Liver (tissue), 9 donors: ENCODE data around the gene AAGAB. TPM values are rescaled to one million over a fixed set of nuclear protein-coding genes. Genes with fewer than 3 reads are reported as not detected.

ENCODE experiments used
- DNase-seq: peaks from one replicate; pipeline ENCODE4 v3.0.0-alpha.2; 2017; ENCODE audit warnings: low spot score
- H3K27ac ChIP-seq, 2 donors: one replicate each; pipeline ENCODE4 v1.7.0; 2013; ENCODE audit warnings: inconsistent platforms in 2 of 2, low read length in 2 of 2, control low read depth in 1 of 2, low read depth in 1 of 2, mild to moderate bottlenecking in 1 of 2
- H3K27me3 ChIP-seq, 4 donors: one replicate each; pipeline versions ENCODE4 v1.6.1 to v1.7.0; 2013; ENCODE audit warnings: low read length in 3 of 4, inconsistent platforms in 1 of 4, mild to moderate bottlenecking in 1 of 4, moderate library complexity in 1 of 4; ENCODE audit not compliant: control insufficient read depth in 4 of 4, insufficient read depth in 4 of 4
- H3K36me3 ChIP-seq, 4 donors: one replicate each; pipeline versions ENCODE4 v1.6.1 to v1.7.0; 2013; ENCODE audit warnings: low read length in 3 of 4, mild to moderate bottlenecking in 3 of 4, low read depth in 1 of 4, moderate library complexity in 1 of 4; ENCODE audit not compliant: control insufficient read depth in 4 of 4, insufficient read depth in 3 of 4
- H3K4me1 ChIP-seq, 4 donors: one replicate each; pipeline versions ENCODE4 v1.6.1 to v1.7.0; 2013; ENCODE audit warnings: low read length in 3 of 4, mild to moderate bottlenecking in 3 of 4, moderate library complexity in 1 of 4; ENCODE audit not compliant: control insufficient read depth in 4 of 4, insufficient read depth in 4 of 4
- H3K4me3 ChIP-seq, 3 donors: one replicate each; pipeline versions ENCODE4 v1.6.1 to v1.7.0; 2013; ENCODE audit warnings: low read length in 3 of 3, control low read depth in 1 of 3, low read depth in 1 of 3, mild to moderate bottlenecking in 1 of 3
- H3K9ac ChIP-seq, 2 donors: one replicate each; pipeline ENCODE4 v1.7.0; 2013; ENCODE audit warnings: low read length in 2 of 2, mild to moderate bottlenecking in 2 of 2, moderate library complexity in 2 of 2, control low read depth in 1 of 2, low read depth in 1 of 2
- H3K9me3 ChIP-seq, 4 donors: one replicate each; pipeline versions ENCODE4 v1.6.1 to v1.7.0; 2013; ENCODE audit warnings: low read length in 3 of 4; ENCODE audit not compliant: control insufficient read depth in 4 of 4
- CTCF ChIP-seq: fragments of 150-350 bp; IDR thresholded peaks from 2 replicates; pipeline ENCODE4 v1.5.1; 2017; ENCODE audit warnings: improper control_type of control experiment, low read depth, low read length; ENCODE audit not compliant: missing input control
- EGR1 ChIP-seq, 2 donors: IDR thresholded peaks; 2 replicates each; pipeline ENCODE4 v1.6.1; 2016 to 2018; ENCODE audit warnings: antibody characterized with exemption in 2 of 2, low read depth in 2 of 2
- FOXA1 ChIP-seq: IDR thresholded peaks from 2 replicates; pipeline ENCODE4 v1.6.1; 2016; ENCODE audit warnings: antibody characterized with exemption
- GABPA ChIP-seq, 2 donors: IDR thresholded peaks in 1 of 2; conservative IDR thresholded peaks in 1 of 2; 2 replicates each; pipeline ENCODE4 v1.6.1; 2016; ENCODE audit warnings: antibody characterized with exemption in 2 of 2, mild to moderate bottlenecking in 1 of 2, moderate library complexity in 1 of 2
- HNF4A ChIP-seq, 2 donors: conservative IDR thresholded peaks; 2 replicates each; pipeline ENCODE4 v1.6.1; 2016; ENCODE audit warnings: antibody characterized with exemption in 2 of 2, mild to moderate bottlenecking in 2 of 2
- HNF4G ChIP-seq: IDR thresholded peaks from 2 replicates; pipeline ENCODE4 v1.6.1; 2016; ENCODE audit warnings: antibody characterized with exemption
- JUND ChIP-seq, 2 donors: IDR thresholded peaks; 2 replicates each; pipeline ENCODE4 v1.6.1; 2016; ENCODE audit warnings: antibody characterized with exemption in 2 of 2
- MAX ChIP-seq: IDR thresholded peaks from 2 replicates; pipeline ENCODE4 v1.6.1; 2016; ENCODE audit warnings: antibody characterized with exemption
- NR2F2 ChIP-seq: IDR thresholded peaks from 2 replicates; pipeline ENCODE4 v1.6.1; 2016; ENCODE audit warnings: antibody characterized with exemption
- RAD21 ChIP-seq, 2 donors: IDR thresholded peaks; 2 replicates each; pipeline ENCODE4 v1.6.1; 2016; ENCODE audit warnings: antibody characterized with exemption in 2 of 2, mild to moderate bottlenecking in 2 of 2
- RXRA ChIP-seq, 2 donors: IDR thresholded peaks; 2 replicates each; pipeline ENCODE4 v1.6.1; 2017 to 2018; ENCODE audit warnings: antibody characterized with exemption in 2 of 2, mild to moderate bottlenecking in 1 of 2
- SP1 ChIP-seq: IDR thresholded peaks from 2 replicates; pipeline ENCODE4 v1.6.1; 2018; ENCODE audit warnings: antibody characterized with exemption, mild to moderate bottlenecking
- TAF1 ChIP-seq: conservative IDR thresholded peaks from 2 replicates; pipeline ENCODE4 v1.6.1; 2016; ENCODE audit warnings: antibody characterized with exemption, mild to moderate bottlenecking
- YY1 ChIP-seq: IDR thresholded peaks from 2 replicates; pipeline ENCODE4 v1.6.1; 2016; ENCODE audit warnings: antibody characterized with exemption, mild to moderate bottlenecking
- WGBS: extraction: QIAGEN DNeasy Blood & Tissue Kit; methylation state at CpG from one replicate; pipeline ENCODE4 v1.1.7; 2013; 5-methylcytosine and 5-hydroxymethylcytosine counted together
- polyA plus RNA-seq, 2 donors: library from polyadenylated mRNA; stranded (reverse) in 1 of 2; unstranded in 1 of 2; fragments of 200-250 nt in 1 of 2; fragments of >200 nt in 1 of 2; fragmentation: Nextera tagmentation in 1 of 2; extraction: Ambion mirVana in 1 of 2; gene quantifications; one replicate each; pipeline versions ENCODE4 v1.2.1 to v1.2.3, GENCODE V29; 2013 to 2015
- total RNA-seq, 2 donors: library from RNA; depleted of rRNA; stranded (reverse); fragments of >200 nt; gene quantifications; one replicate each; pipeline ENCODE4 v1.2.3, GENCODE V29; 2014
- TF ChIP-seq, protein P1 (sequence below): IDR thresholded peaks from 2 replicates; pipeline ENCODE4 v1.6.1; 2016; ENCODE audit warnings: antibody characterized with exemption, mild to moderate bottlenecking
- TF ChIP-seq, protein P2 (sequence below): IDR thresholded peaks from 2 replicates; pipeline ENCODE4 v1.6.1; 2016; ENCODE audit warnings: antibody characterized with exemption
- TF ChIP-seq, protein P3 (sequence below): IDR thresholded peaks from 2 replicates; pipeline ENCODE4 v1.6.1; 2016; ENCODE audit warnings: antibody characterized with exemption
- donor health status: healthy.
- donor health status: healthy.
- donor health status: healthy.
- donor health status: healthy.
- donor health status: healthy.

AAGAB gene
- total and polyA plus RNA-seq, 4 donors: 3.6 to 22.3 (median 13.0) TPM

DNA sequence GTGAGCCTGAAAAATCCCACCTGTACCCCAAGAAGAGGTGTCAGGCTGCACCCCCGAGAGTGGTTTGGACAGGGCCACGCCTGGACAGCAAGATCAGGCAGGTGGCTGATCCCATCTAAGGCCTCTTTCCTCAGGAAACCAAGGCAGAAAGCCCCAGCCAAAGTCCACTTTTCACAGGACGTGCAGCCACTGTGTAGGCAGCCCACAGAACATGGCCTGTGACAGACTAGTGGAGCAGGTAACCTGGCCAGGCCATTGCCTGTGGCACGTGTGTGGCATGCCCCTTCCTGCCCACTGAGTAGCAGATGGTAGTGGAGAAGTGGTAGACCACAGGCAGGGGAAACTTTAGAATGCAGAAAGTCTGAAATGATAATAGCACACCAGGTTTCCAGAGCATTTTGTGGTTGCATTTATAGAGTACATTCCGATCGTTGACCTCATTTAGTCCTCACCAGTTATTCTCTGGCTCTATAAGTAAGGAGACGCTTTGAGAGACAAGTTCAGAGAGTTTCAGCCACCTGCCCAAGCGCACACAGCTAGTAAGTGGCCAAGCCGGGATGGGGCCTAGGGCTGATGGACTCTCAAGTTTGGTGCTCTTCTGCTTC is 68.7 kb downstream of the AAGAB start:
- H3K4me3 ChIP-seq: no peak overlapping the region
- no peaks in the 10 kb centered on the region for H3K27me3 ChIP-seq
- H3K9ac ChIP-seq: no peak overlapping the region
- H3K4me1 ChIP-seq: no peaks in the 10 kb centered on the region
- H3K36me3 ChIP-seq: peaks cover 5 to 53% (median 31%) of the 10 kb centered on the region in 4 donors
- 85% methylated on average over 9 of the region's 9 CpGs for WGBS
- H3K9me3 ChIP-seq: no peaks in the 10 kb centered on the region
- no peak for DNase-seq
- no peak overlapping the region for H3K27ac ChIP-seq
- no peak for TF ChIP-seq HNF4A (conservative IDR thresholded peaks at IDR 0.05)
- no peak for TF ChIP-seq NR2F2
- no peak for TF ChIP-seq TAF1
- TF ChIP-seq RXRA (IDR thresholded peaks at IDR 0.05): no peak
- no peak for TF ChIP-seq GABPA (IDR thresholded peaks at IDR 0.05 in 1 of 2, conservative IDR thresholded peaks at IDR 0.05 in 1 of 2)
- no peak for TF ChIP-seq HNF4G
- no peak for TF ChIP-seq JUND (IDR thresholded peaks at IDR 0.05)
- no peak for TF ChIP-seq SP1

GRCh38 chr15:67185051-67185450 is 69.4 kb downstream of the AAGAB start:
- no peak overlapping the region for H3K9ac ChIP-seq
- peaks cover 2 to 46% (median 28%) of the 10 kb centered on the region in 4 donors for H3K36me3 ChIP-seq
- DNase-seq: no peak
- no peak overlapping the region for H3K4me3 ChIP-seq
- H3K27me3 ChIP-seq: no peaks in the 10 kb centered on the region
- no peaks in the 10 kb centered on the region for H3K4me1 ChIP-seq
- H3K9me3 ChIP-seq: no peaks in the 10 kb centered on the region
- 88% methylated on average over 6 of the region's 6 CpGs for WGBS
- TF ChIP-seq, protein P1, sequence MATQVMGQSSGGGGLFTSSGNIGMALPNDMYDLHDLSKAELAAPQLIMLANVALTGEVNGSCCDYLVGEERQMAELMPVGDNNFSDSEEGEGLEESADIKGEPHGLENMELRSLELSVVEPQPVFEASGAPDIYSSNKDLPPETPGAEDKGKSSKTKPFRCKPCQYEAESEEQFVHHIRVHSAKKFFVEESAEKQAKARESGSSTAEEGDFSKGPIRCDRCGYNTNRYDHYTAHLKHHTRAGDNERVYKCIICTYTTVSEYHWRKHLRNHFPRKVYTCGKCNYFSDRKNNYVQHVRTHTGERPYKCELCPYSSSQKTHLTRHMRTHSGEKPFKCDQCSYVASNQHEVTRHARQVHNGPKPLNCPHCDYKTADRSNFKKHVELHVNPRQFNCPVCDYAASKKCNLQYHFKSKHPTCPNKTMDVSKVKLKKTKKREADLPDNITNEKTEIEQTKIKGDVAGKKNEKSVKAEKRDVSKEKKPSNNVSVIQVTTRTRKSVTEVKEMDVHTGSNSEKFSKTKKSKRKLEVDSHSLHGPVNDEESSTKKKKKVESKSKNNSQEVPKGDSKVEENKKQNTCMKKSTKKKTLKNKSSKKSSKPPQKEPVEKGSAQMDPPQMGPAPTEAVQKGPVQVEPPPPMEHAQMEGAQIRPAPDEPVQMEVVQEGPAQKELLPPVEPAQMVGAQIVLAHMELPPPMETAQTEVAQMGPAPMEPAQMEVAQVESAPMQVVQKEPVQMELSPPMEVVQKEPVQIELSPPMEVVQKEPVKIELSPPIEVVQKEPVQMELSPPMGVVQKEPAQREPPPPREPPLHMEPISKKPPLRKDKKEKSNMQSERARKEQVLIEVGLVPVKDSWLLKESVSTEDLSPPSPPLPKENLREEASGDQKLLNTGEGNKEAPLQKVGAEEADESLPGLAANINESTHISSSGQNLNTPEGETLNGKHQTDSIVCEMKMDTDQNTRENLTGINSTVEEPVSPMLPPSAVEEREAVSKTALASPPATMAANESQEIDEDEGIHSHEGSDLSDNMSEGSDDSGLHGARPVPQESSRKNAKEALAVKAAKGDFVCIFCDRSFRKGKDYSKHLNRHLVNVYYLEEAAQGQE: no peak
- TF ChIP-seq FOXA1: no peak
- no peak for TF ChIP-seq SP1
- TF ChIP-seq, protein P2, sequence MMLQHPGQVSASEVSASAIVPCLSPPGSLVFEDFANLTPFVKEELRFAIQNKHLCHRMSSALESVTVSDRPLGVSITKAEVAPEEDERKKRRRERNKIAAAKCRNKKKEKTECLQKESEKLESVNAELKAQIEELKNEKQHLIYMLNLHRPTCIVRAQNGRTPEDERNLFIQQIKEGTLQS: no peak
- no peak for TF ChIP-seq GABPA (IDR thresholded peaks at IDR 0.05 in 1 of 2, conservative IDR thresholded peaks at IDR 0.05 in 1 of 2)
- no peak for TF ChIP-seq YY1
- no peak for TF ChIP-seq HNF4A (conservative IDR thresholded peaks at IDR 0.05)
- no peak for TF ChIP-seq NR2F2
- TF ChIP-seq, protein P3, sequence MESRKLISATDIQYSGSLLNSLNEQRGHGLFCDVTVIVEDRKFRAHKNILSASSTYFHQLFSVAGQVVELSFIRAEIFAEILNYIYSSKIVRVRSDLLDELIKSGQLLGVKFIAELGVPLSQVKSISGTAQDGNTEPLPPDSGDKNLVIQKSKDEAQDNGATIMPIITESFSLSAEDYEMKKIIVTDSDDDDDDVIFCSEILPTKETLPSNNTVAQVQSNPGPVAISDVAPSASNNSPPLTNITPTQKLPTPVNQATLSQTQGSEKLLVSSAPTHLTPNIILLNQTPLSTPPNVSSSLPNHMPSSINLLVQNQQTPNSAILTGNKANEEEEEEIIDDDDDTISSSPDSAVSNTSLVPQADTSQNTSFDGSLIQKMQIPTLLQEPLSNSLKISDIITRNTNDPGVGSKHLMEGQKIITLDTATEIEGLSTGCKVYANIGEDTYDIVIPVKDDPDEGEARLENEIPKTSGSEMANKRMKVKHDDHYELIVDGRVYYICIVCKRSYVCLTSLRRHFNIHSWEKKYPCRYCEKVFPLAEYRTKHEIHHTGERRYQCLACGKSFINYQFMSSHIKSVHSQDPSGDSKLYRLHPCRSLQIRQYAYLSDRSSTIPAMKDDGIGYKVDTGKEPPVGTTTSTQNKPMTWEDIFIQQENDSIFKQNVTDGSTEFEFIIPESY: no peak
- no peak for TF ChIP-seq RXRA (IDR thresholded peaks at IDR 0.05)
- TF ChIP-seq MAX: no peak
- no peak for TF ChIP-seq RAD21 (IDR thresholded peaks at IDR 0.05)
- no peak for TF ChIP-seq JUND (IDR thresholded peaks at IDR 0.05)
- no peak for TF ChIP-seq HNF4G
- TF ChIP-seq EGR1 (IDR thresholded peaks at IDR 0.05; ENCODE audit: low read depth in 2 of 2): no peak
- TF ChIP-seq CTCF: no peak
- no peak overlapping the region for H3K27ac ChIP-seq
